HEK293T (cell line): ENCODE results near the gene MYO5C.

Source experiments
- CTCF ChIA-PET: fragments of 350-600 bp; formaldehyde crosslinking; extraction: SDS; loops from one replicate; lab custom pipeline; 2021; ENCODE audit warnings: antibody characterized with exemption, inconsistent platforms; lab: Yijun Ruan, JAX
- POLR2A ChIA-PET: fragments of 350-600 bp; formaldehyde crosslinking; extraction: SDS; loops from one replicate; lab custom pipeline; 2020; ENCODE audit warnings: antibody characterized with exemption, inconsistent platforms; lab: Yijun Ruan, JAX
- DNase-seq: peaks from one replicate; pipeline ENCODE4 v3.0.0; 2012; ENCODE audit warnings: mixed read lengths; ENCODE audit errors: extremely low spot score
- ARNT ChIP-seq: fragments of 450-650 bp; IDR thresholded peaks from 2 replicates; pipeline ENCODE4 v1.6.1; 2017; ENCODE audit warnings: mild to moderate bottlenecking
- BHLHE40 ChIP-seq: fragments of 450-650 bp; IDR thresholded peaks from 2 replicates; pipeline ENCODE4 v1.6.1; 2016; ENCODE audit warnings: mild to moderate bottlenecking, moderate library complexity, borderline replicate concordance
- CTBP1 ChIP-seq: fragments of 450-650 bp; IDR thresholded peaks from 2 replicates; pipeline ENCODE4 v1.6.1; 2016; ENCODE audit warnings: borderline replicate concordance
- ELF4 ChIP-seq: fragments of 450-650 bp; IDR thresholded peaks from 2 replicates; pipeline ENCODE4 v1.6.1; 2017; ENCODE audit warnings: antibody characterized with exemption
- FOXA1 ChIP-seq: fragments of 450-650 bp; IDR thresholded peaks from 2 replicates; pipeline ENCODE4 v1.6.1; 2016; ENCODE audit warnings: mild to moderate bottlenecking
- FOXK2 ChIP-seq: fragments of 450-650 bp; IDR thresholded peaks from 2 replicates; pipeline ENCODE4 v1.6.1; 2016; ENCODE audit warnings: mild to moderate bottlenecking
- FOXM1 ChIP-seq: fragments of 450-650 bp; IDR thresholded peaks from 2 replicates; pipeline ENCODE4 v1.6.1; 2017; ENCODE audit warnings: mild to moderate bottlenecking, borderline replicate concordance
- HDGF ChIP-seq: fragments of 450-650 bp; IDR thresholded peaks from 2 replicates; pipeline ENCODE4 v1.6.1; 2017; ENCODE audit warnings: antibody characterized with exemption, borderline replicate concordance
- L3MBTL2 ChIP-seq: fragments of 450-650 bp; conservative IDR thresholded peaks from 2 replicates; pipeline ENCODE4 v1.6.1; 2016; ENCODE audit warnings: mild to moderate bottlenecking
- LEF1 ChIP-seq: fragments of 450-650 bp; IDR thresholded peaks from 2 replicates; pipeline ENCODE4 v1.6.1; 2017; ENCODE audit warnings: mild to moderate bottlenecking, borderline replicate concordance
- NFRKB ChIP-seq: fragments of 450-650 bp; IDR thresholded peaks from 2 replicates; pipeline ENCODE4 v1.6.1; 2016; ENCODE audit warnings: mild to moderate bottlenecking, moderate library complexity
- PKNOX1 ChIP-seq: fragments of 450-650 bp; IDR thresholded peaks from 2 replicates; pipeline ENCODE4 v1.6.1; 2016
- SP1 ChIP-seq: fragments of 450-650 bp; IDR thresholded peaks from 2 replicates; pipeline ENCODE4 v1.6.1; 2017
- SUZ12 ChIP-seq: fragments of 450-650 bp; IDR thresholded peaks from 2 replicates; pipeline ENCODE4 v1.6.1; 2016; ENCODE audit warnings: mild to moderate bottlenecking
- TARDBP ChIP-seq: fragments of 450-650 bp; IDR thresholded peaks from 2 replicates; pipeline ENCODE4 v1.6.1; 2016
- ZNF384 ChIP-seq: fragments of 450-650 bp; IDR thresholded peaks from 2 replicates; pipeline ENCODE4 v1.6.1; 2016

The MYO5C gene

GRCh38 chr15:52154896-52155865, 140.4 kb downstream of the MYO5C start:
- TF ChIP-seq L3MBTL2 (no peak), ZNF384 (no peak), ELF4 (no peak), FOXK2 (no peak), FOXA1 (no peak), BHLHE40 (no peak), FOXM1 (no peak), SUZ12 (no peak), NFRKB (no peak), TARDBP (no peak), SP1 (no peak), ARNT (no peak), LEF1 (no peak), PKNOX1 (no peak), HDGF (no peak)
- CTCF ChIA-PET = no interaction called here
- POLR2A ChIA-PET = no interaction called here
- DNase-seq = no peak

- TF ChIP-seq ELF4 (no peak), L3MBTL2 (no peak), SP1 (no peak), BHLHE40 (no peak), TARDBP (no peak), PKNOX1 (no peak)
- CTCF ChIA-PET = no interaction called here
- POLR2A ChIA-PET = no interaction called here
Measured at GRCh38 chr15:52153900-52154895, 141.4 kb downstream of the MYO5C start.

GRCh38 chr15:52151353-52151752, 144.3 kb downstream of the MYO5C start:
- TF ChIP-seq PKNOX1 (no peak), FOXM1 (no peak), ZNF384 (no peak), TARDBP (no peak), HDGF (no peak), FOXK2 (no peak), FOXA1 (no peak), SUZ12 (no peak), SP1 (no peak), ELF4 (no peak), CTBP1 (no peak), ARNT (no peak), L3MBTL2 (no peak), LEF1 (no peak), NFRKB (no peak), BHLHE40 (no peak)
- CTCF ChIA-PET = no interaction called here
- DNase-seq = no peak
- POLR2A ChIA-PET = no interaction called here

More at GRCh38 chr15:52153900-52154895, 141.4 kb downstream of the MYO5C start:
- DNase-seq = no peak

- no peak for DNase-seq
- ChIA-PET POLR2A (no interaction called here), CTCF (no interaction called here)
- no peak for TF ChIP-seq FOXA1
- no peak for TF ChIP-seq ZNF384
- no peak for TF ChIP-seq L3MBTL2
- no peak for TF ChIP-seq HDGF
- TF ChIP-seq BHLHE40 = no peak
- no peak for TF ChIP-seq NFRKB
- no peak for TF ChIP-seq FOXK2
- no peak for TF ChIP-seq CTBP1
- TF ChIP-seq SUZ12 = no peak
- no peak for TF ChIP-seq TARDBP
- TF ChIP-seq LEF1 = no peak
- no peak for TF ChIP-seq ELF4
- no peak for TF ChIP-seq ARNT
- TF ChIP-seq PKNOX1 = no peak
- TF ChIP-seq FOXM1 = no peak
- TF ChIP-seq SP1 = no peak
Measured at GRCh38 chr15:52150871-52151270, 144.7 kb downstream of the MYO5C start.
